ENCODE results near the gene SRSF8. TPM values are rescaled to one million over a fixed set of nuclear protein-coding genes. Genes with fewer than 3 reads are reported as not detected.
"Not testable (repeated sequence)": the region's sequence is repeated elsewhere in the genome, so short reads cannot be mapped to it uniquely, and the experiment has no call there.

Gene SRSF8
- 21.7 TPM for polyA plus RNA-seq (2012; ENCODE audit: low read depth, missing spikeins)

GRCh38 chr11:95066716-95067038, at the start of gene SRSF8:
SRSF8 (plus strand) TSS chr11:95066919; CDS start chr11:95067227, 308 bp downstream.
- DNase-seq (ENCODE audit: insufficient read length, low spot score) (no peak), FAIRE-seq (no peak)
- TF ChIP-seq PAX5 (IDR thresholded peaks at IDR 0.05; ENCODE audit: insufficient read depth, low read length, severe bottlenecking): no peak
- TF ChIP-seq POLR2AphosphoS5 (IDR thresholded peaks at IDR 0.05; ENCODE audit: low read depth, low read length): no peak
- no peak for TF ChIP-seq SPI1 (IDR thresholded peaks at IDR 0.05; ENCODE audit: low read depth, low read length)
- no peak for TF ChIP-seq POU2F2 (IDR thresholded peaks at IDR 0.05; ENCODE audit: low read depth, low read length)
- no peak for TF ChIP-seq TAF1 (IDR thresholded peaks at IDR 0.05; ENCODE audit: low read depth, low read length)
- no peak for TF ChIP-seq POLR2A (IDR thresholded peaks at IDR 0.05; ENCODE audit: low read depth, low read length)

GRCh38 chr11:95021468-95021867, 45.3 kb upstream of the SRSF8 start:
- not testable (repeated sequence) for FAIRE-seq; DNase-seq (ENCODE audit: insufficient read length, low spot score)

GRCh38 chr11:95024958-95025357, 41.8 kb upstream of the SRSF8 start, which contains the start of gene KDM4E:
KDM4E (plus strand) TSS chr11:95025258; CDS start chr11:95025558, 300 bp downstream.
- TF ChIP-seq TAF1 (IDR thresholded peaks at IDR 0.05; ENCODE audit: low read depth, low read length) (no peak), POLR2AphosphoS5 (IDR thresholded peaks at IDR 0.05; ENCODE audit: low read depth, low read length) (no peak), SPI1 (IDR thresholded peaks at IDR 0.05; ENCODE audit: low read depth, low read length) (no peak), POLR2A (IDR thresholded peaks at IDR 0.05; ENCODE audit: low read depth, low read length) (no peak), POU2F2 (IDR thresholded peaks at IDR 0.05; ENCODE audit: low read depth, low read length) (no peak), PAX5 (IDR thresholded peaks at IDR 0.05; ENCODE audit: insufficient read depth, low read length, severe bottlenecking) (no peak)
- DNase-seq (ENCODE audit: insufficient read length, low spot score): no peak
- FAIRE-seq: no peak

- not testable (repeated sequence) for DNase-seq (ENCODE audit: insufficient read length, low spot score); FAIRE-seq
These were observed 41.1 kb upstream of the SRSF8 start for GRCh38 chr11:95025594-95025993.

- no peak for TF ChIP-seq SPI1 (IDR thresholded peaks at IDR 0.05; ENCODE audit: low read depth, low read length)
- no peak for TF ChIP-seq POLR2AphosphoS5 (IDR thresholded peaks at IDR 0.05; ENCODE audit: low read depth, low read length)
- no peak for TF ChIP-seq TAF1 (IDR thresholded peaks at IDR 0.05; ENCODE audit: low read depth, low read length)
- TF ChIP-seq POU2F2 (IDR thresholded peaks at IDR 0.05; ENCODE audit: low read depth, low read length): no peak
- TF ChIP-seq PAX5 (IDR thresholded peaks at IDR 0.05; ENCODE audit: insufficient read depth, low read length, severe bottlenecking): no peak
- DNase-seq (ENCODE audit: insufficient read length, low spot score): no peak
- no peak for FAIRE-seq
These were observed 38.4 kb upstream of the SRSF8 start for GRCh38 chr11:95028357-95028756.

- DNase-seq (ENCODE audit: insufficient read length, low spot score): no peak
- no peak for FAIRE-seq
- TF ChIP-seq POU2F2 (IDR thresholded peaks at IDR 0.05; ENCODE audit: low read depth, low read length): no peak
- no peak for TF ChIP-seq POLR2AphosphoS5 (IDR thresholded peaks at IDR 0.05; ENCODE audit: low read depth, low read length)
- TF ChIP-seq SPI1 (IDR thresholded peaks at IDR 0.05; ENCODE audit: low read depth, low read length): no peak
- TF ChIP-seq TAF1 (IDR thresholded peaks at IDR 0.05; ENCODE audit: low read depth, low read length): no peak
- no peak for TF ChIP-seq POLR2A (IDR thresholded peaks at IDR 0.05; ENCODE audit: low read depth, low read length)
- TF ChIP-seq PAX5 (IDR thresholded peaks at IDR 0.05; ENCODE audit: insufficient read depth, low read length, severe bottlenecking): no peak
These were observed 33.7 kb upstream of the SRSF8 start for GRCh38 chr11:95033051-95033450.

- TF ChIP-seq SPI1 (IDR thresholded peaks at IDR 0.05; ENCODE audit: low read depth, low read length) (no peak), POLR2AphosphoS5 (IDR thresholded peaks at IDR 0.05; ENCODE audit: low read depth, low read length) (no peak), POU2F2 (IDR thresholded peaks at IDR 0.05; ENCODE audit: low read depth, low read length) (no peak), PAX5 (IDR thresholded peaks at IDR 0.05; ENCODE audit: insufficient read depth, low read length, severe bottlenecking) (no peak), TAF1 (IDR thresholded peaks at IDR 0.05; ENCODE audit: low read depth, low read length) (no peak), POLR2A (IDR thresholded peaks at IDR 0.05; ENCODE audit: low read depth, low read length) (no peak)
- FAIRE-seq (no peak), DNase-seq (ENCODE audit: insufficient read length, low spot score) (no peak)
These were observed 31.4 kb upstream of the SRSF8 start for GRCh38 chr11:95035316-95035715.

- DNase-seq (ENCODE audit: insufficient read length, low spot score); FAIRE-seq: not testable (repeated sequence)
These were observed 29.2 kb upstream of the SRSF8 start for GRCh38 chr11:95037356-95038035.

- FAIRE-seq (no peak), DNase-seq (ENCODE audit: insufficient read length, low spot score) (no peak)
- TF ChIP-seq TAF1 (IDR thresholded peaks at IDR 0.05; ENCODE audit: low read depth, low read length): no peak
- no peak for TF ChIP-seq SPI1 (IDR thresholded peaks at IDR 0.05; ENCODE audit: low read depth, low read length)
These were observed 24.5 kb upstream of the SRSF8 start for GRCh38 chr11:95042239-95042638.

GRCh38 chr11:95042906-95043305, 23.8 kb upstream of the SRSF8 start:
- FAIRE-seq (no peak), DNase-seq (ENCODE audit: insufficient read length, low spot score) (no peak)
- no peak for TF ChIP-seq TAF1 (IDR thresholded peaks at IDR 0.05; ENCODE audit: low read depth, low read length)
- TF ChIP-seq POU2F2 (IDR thresholded peaks at IDR 0.05; ENCODE audit: low read depth, low read length): no peak
- TF ChIP-seq POLR2A (IDR thresholded peaks at IDR 0.05; ENCODE audit: low read depth, low read length): no peak
- TF ChIP-seq SPI1 (IDR thresholded peaks at IDR 0.05; ENCODE audit: low read depth, low read length): no peak
- no peak for TF ChIP-seq POLR2AphosphoS5 (IDR thresholded peaks at IDR 0.05; ENCODE audit: low read depth, low read length)
- TF ChIP-seq PAX5 (IDR thresholded peaks at IDR 0.05; ENCODE audit: insufficient read depth, low read length, severe bottlenecking): no peak

- no peak for FAIRE-seq
- DNase-seq (ENCODE audit: insufficient read length, low spot score): no peak
- TF ChIP-seq TAF1 (IDR thresholded peaks at IDR 0.05; ENCODE audit: low read depth, low read length) (no peak), POLR2AphosphoS5 (IDR thresholded peaks at IDR 0.05; ENCODE audit: low read depth, low read length) (no peak), POU2F2 (IDR thresholded peaks at IDR 0.05; ENCODE audit: low read depth, low read length) (no peak), POLR2A (IDR thresholded peaks at IDR 0.05; ENCODE audit: low read depth, low read length) (no peak), PAX5 (IDR thresholded peaks at IDR 0.05; ENCODE audit: insufficient read depth, low read length, severe bottlenecking) (no peak), SPI1 (IDR thresholded peaks at IDR 0.05; ENCODE audit: low read depth, low read length) (no peak)
These were observed 22.7 kb upstream of the SRSF8 start for GRCh38 chr11:95044010-95044409.

Measured in GM12891 (cell line).